IMR-90 (cell line): ENCODE data around the gene UNC13B. TPM values are rescaled to one million over a fixed set of nuclear protein-coding genes. Genes with fewer than 3 reads are reported as not detected.

ENCODE experiments used
- ATAC-seq: fragments of 200-7000 bp; cut with Tn5 transposase; 2 replicates; pipeline ENCODE4 v1.9.1; 2020; ENCODE audit warnings: low read depth, mild to moderate bottlenecking, moderate library complexity
- BruUV-seq: library from RNA; stranded (reverse); fragments of 400-500 nt; replicated peaks from 2 replicates; lab custom pipeline; 2021; lab: Mats Ljungman, UMichigan
- CTCF ChIA-PET: fragments of 300-600 bp; formaldehyde crosslinking; extraction: SDS; loops from one replicate; lab custom pipeline; 2021; ENCODE audit warnings: antibody characterized with exemption; lab: Yijun Ruan, JAX
- POLR2A ChIA-PET: fragments of 300-600 bp; sonication (Branson Sonifier 250); formaldehyde crosslinking; loops from one replicate; lab custom pipeline; 2022; ENCODE audit warnings: antibody characterized with exemption; ENCODE audit not compliant: unreplicated experiment; lab: Charles Lee
- DNase-seq: peaks from one replicate; pipeline ENCODE4 v3.0.0; 2013
- H2AFZ ChIP-seq: replicated peaks from 2 replicates; pipeline ENCODE3; 2013; ENCODE audit warnings: low read length, mild to moderate bottlenecking; ENCODE audit not compliant: poor library complexity
- H2AK5ac ChIP-seq: 2 replicates; pipeline ENCODE4 v1.6.1; 2013; ENCODE audit warnings: low read depth, low read length, inconsistent platforms
- H2AK9ac ChIP-seq: replicated peaks from 2 replicates; pipeline ENCODE3; 2013; ENCODE audit warnings: mild to moderate bottlenecking, low read depth, low read length, moderate library complexity; ENCODE audit not compliant: poor library complexity
- H2BK120ac ChIP-seq: 2 replicates; pipeline ENCODE4 v1.6.1; 2013; ENCODE audit warnings: low read depth, low read length, inconsistent platforms
- H2BK15ac ChIP-seq: 3 replicates; pipeline ENCODE4 v1.6.1; 2013; ENCODE audit warnings: low read depth, low read length, inconsistent platforms
- H2BK20ac ChIP-seq: 2 replicates; pipeline ENCODE4 v1.6.1; 2013; ENCODE audit warnings: low read depth, mild to moderate bottlenecking, inconsistent platforms, low read length, moderate library complexity
- H2BK5ac ChIP-seq: 2 replicates; pipeline ENCODE4 v1.6.1; 2013; ENCODE audit warnings: mild to moderate bottlenecking, low read depth, low read length, inconsistent platforms; ENCODE audit not compliant: poor library complexity, severe bottlenecking
- H3K14ac ChIP-seq: replicated peaks from 2 replicates; pipeline ENCODE4 v1.6.1; 2013; ENCODE audit warnings: low read depth, low read length, inconsistent platforms
- H3K18ac ChIP-seq: 2 replicates; pipeline ENCODE4 v1.6.1; 2013; ENCODE audit warnings: low read depth, low read length, control low read depth
- H3K23ac ChIP-seq: 2 replicates; pipeline ENCODE4 v1.6.1; 2013; ENCODE audit warnings: low read depth, low read length, inconsistent platforms
- H3K27ac ChIP-seq: 2 replicates; pipeline ENCODE4 v1.5.1; 2013; ENCODE audit warnings: mild to moderate bottlenecking, control low read depth, low read length; ENCODE audit not compliant: insufficient read depth
- H3K27me3 ChIP-seq: 2 replicates; pipeline ENCODE4 v1.6.1; 2013; ENCODE audit warnings: low read length; ENCODE audit not compliant: control insufficient read depth, insufficient read depth
- H3K36me3 ChIP-seq: 2 replicates; pipeline ENCODE4 v1.6.1; 2013; ENCODE audit warnings: low read length, mixed read lengths; ENCODE audit not compliant: control insufficient read depth, insufficient read depth
- H3K4ac ChIP-seq: 2 replicates; pipeline ENCODE4 v1.6.1; 2013; ENCODE audit warnings: low read depth, low read length, inconsistent platforms
- H3K4me1 ChIP-seq: 2 replicates; pipeline ENCODE4 v1.6.1; 2013; ENCODE audit warnings: low read length, mixed read lengths; ENCODE audit not compliant: control insufficient read depth, insufficient read depth
- H3K4me2 ChIP-seq: 2 replicates; pipeline ENCODE4 v1.6.1; 2013; ENCODE audit warnings: low read depth, mild to moderate bottlenecking, control low read depth, low read length, moderate library complexity
- H3K4me3 ChIP-seq: 2 replicates; pipeline ENCODE4 v1.5.1; 2013; ENCODE audit warnings: low read depth, mild to moderate bottlenecking, control low read depth, low read length, moderate library complexity; ENCODE audit not compliant: insufficient read depth
- H3K56ac ChIP-seq: 2 replicates; pipeline ENCODE4 v1.6.1; 2013; ENCODE audit warnings: low read length, inconsistent platforms; ENCODE audit not compliant: insufficient read depth; ENCODE audit errors: extremely low read depth
- H3K79me1 ChIP-seq, 2 experiments: 2 replicates each; pipeline ENCODE4 v1.6.1; 2013; ENCODE audit warnings: low read length in 2 of 2, inconsistent platforms in 1 of 2, low read depth in 1 of 2
- H3K9ac ChIP-seq: 2 replicates; pipeline ENCODE4 v1.6.1; 2013; ENCODE audit warnings: low read depth, low read length, control low read depth
- H3K9me1 ChIP-seq: 2 replicates; pipeline ENCODE4 v1.6.1; 2013; ENCODE audit warnings: low read length, inconsistent platforms; ENCODE audit not compliant: insufficient read depth
- H3K9me3 ChIP-seq: 2 replicates; pipeline ENCODE4 v1.6.1; 2013; ENCODE audit warnings: low read length; ENCODE audit not compliant: control insufficient read depth, insufficient read depth
- H4K20me1 ChIP-seq: 2 replicates; pipeline ENCODE4 v1.6.1; 2013; ENCODE audit warnings: low read length, inconsistent platforms; ENCODE audit not compliant: insufficient read depth
- H4K5ac ChIP-seq: 2 replicates; pipeline ENCODE4 v1.6.1; 2013; ENCODE audit warnings: mild to moderate bottlenecking, low read depth, low read length, control low read depth
- H4K8ac ChIP-seq, 2 experiments: 2 replicates each; pipeline ENCODE4 v1.6.1; 2013; ENCODE audit warnings: low read depth in 2 of 2, low read length in 2 of 2, control low read depth in 1 of 2, inconsistent platforms in 1 of 2
- H4K91ac ChIP-seq: 2 replicates; pipeline ENCODE4 v1.6.1; 2013; ENCODE audit warnings: low read depth, low read length, inconsistent platforms; ENCODE audit not compliant: insufficient read depth
- BHLHE40 ChIP-seq: fragments of 150-350 bp; IDR thresholded peaks from 2 replicates; pipeline ENCODE4 v1.6.1; 2016; ENCODE audit warnings: mild to moderate bottlenecking, low read depth, low read length
- CEBPB ChIP-seq: IDR thresholded peaks from 2 replicates; pipeline ENCODE4 v1.6.1; 2012; ENCODE audit warnings: low read depth, low read length, improper control_type of control experiment
- CTCF ChIP-seq: conservative IDR thresholded peaks from 2 replicates; pipeline ENCODE4 v1.5.1; 2012; ENCODE audit warnings: mild to moderate bottlenecking, low read depth, low read length, improper control_type of control experiment
- ELK1 ChIP-seq: fragments of 150-350 bp; IDR thresholded peaks from 2 replicates; pipeline ENCODE4 v1.6.1; 2016; ENCODE audit warnings: low read depth, mild to moderate bottlenecking, low read length, moderate library complexity, borderline replicate concordance
- MAFK ChIP-seq: IDR thresholded peaks from 2 replicates; pipeline ENCODE4 v1.6.1; 2012; ENCODE audit warnings: low read depth, low read length, improper control_type of control experiment
- MAZ ChIP-seq: IDR thresholded peaks from 2 replicates; pipeline ENCODE4 v1.6.1; 2012; ENCODE audit warnings: low read depth, mild to moderate bottlenecking, low read length, improper control_type of control experiment, moderate library complexity, borderline replicate concordance
- NFE2L2 ChIP-seq: fragments of 150-350 bp; IDR thresholded peaks from 2 replicates; pipeline ENCODE4 v1.6.1; 2016; ENCODE audit warnings: low read depth, mild to moderate bottlenecking, low read length
- RFX5 ChIP-seq: IDR thresholded peaks from 2 replicates; pipeline ENCODE4 v1.8.0; 2012; ENCODE audit warnings: low read depth, mild to moderate bottlenecking, low read length, moderate library complexity
- SMC3 ChIP-seq: fragments of 150-350 bp; IDR thresholded peaks from 2 replicates; pipeline ENCODE4 v1.6.1; 2016; ENCODE audit warnings: low read depth, mild to moderate bottlenecking, antibody characterized with exemption, low read length, moderate library complexity
- WGBS, 2 experiments: methylation state at CpG; one replicate each; pipeline versions ENCODE4 v1.1.5 to v1.1.7; 2013; ENCODE audit warnings: missing lambda C conversion rate in 2 of 2; ENCODE audit not compliant: insufficient read length in 1 of 2; ENCODE audit errors: extremely low coverage in 2 of 2; 5-methylcytosine and 5-hydroxymethylcytosine counted together
- dilution Hi-C: fragments of 300-500 bp; cut with HindIII; formaldehyde crosslinking; loops from one replicate; pipeline ENCODE4 v1.14.3; 2018; ENCODE audit warnings: low sequenced_read_pairs; ENCODE audit not compliant: unreplicated experiment
- in situ Hi-C: fragments of 300-500 bp; cut with MboI; formaldehyde crosslinking; loops from 3 replicates; pipeline ENCODE4 v1.14.3; 2019; ENCODE audit warnings: low sequenced_read_pairs, inconsistent platforms, mixed read lengths
- intact Hi-C: fragments of 100-400 bp; cut with micrococcal nuclease; formaldehyde crosslinking; loops from 2 replicates; pipeline ENCODE4 v1.10.0; 2022
- polyA plus RNA-seq, 3 experiments: library from polyadenylated mRNA; depleted of rRNA; stranded (reverse); fragments of >200 nt; gene quantifications; 2 replicates each; pipeline ENCODE4 v1.2.3, GENCODE V29; 2012; ENCODE audit warnings: low replicate concordance in 1 of 3
- total RNA-seq: library from RNA; depleted of rRNA; stranded (reverse); fragments of >200 nt; gene quantifications from 2 replicates; pipeline ENCODE4 v1.2.3, GENCODE V29; 2012

Gene UNC13B
- total and polyA plus RNA-seq, 2 of the 4 experiments (the other 2 are of a cell fraction): 7.5 to 14.3 TPM

DNA sequence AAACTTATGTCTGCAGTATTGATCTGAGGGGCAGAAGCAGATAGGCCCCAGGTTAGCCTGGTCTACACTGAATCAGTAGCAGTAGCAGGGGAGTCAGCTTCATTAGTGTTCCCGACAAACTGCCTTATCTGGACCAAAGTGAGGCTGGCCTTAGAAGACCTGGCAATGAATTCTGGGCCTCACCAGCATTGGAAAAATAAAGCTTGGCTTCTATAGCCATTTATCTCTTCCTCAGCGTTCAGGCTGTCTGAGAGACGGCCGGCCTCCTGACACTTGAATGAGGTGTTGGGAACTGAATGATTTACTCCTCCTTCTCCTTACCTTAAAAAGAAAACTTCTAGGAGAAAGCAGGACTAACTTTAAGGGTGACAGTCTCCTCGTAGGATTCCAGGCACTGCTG lies 186.3 kb downstream of the UNC13B start:
- H2AK5ac ChIP-seq: no peak overlapping the region
- H3K4me3 ChIP-seq: no peak overlapping the region
- no peak overlapping the region for H2BK120ac ChIP-seq
- no peak overlapping the region; the same call in 1 of the 2 replicates for H3K4ac ChIP-seq
- TF ChIP-seq ELK1: no peak
- TF ChIP-seq CTCF: no peak
- no peak for TF ChIP-seq BHLHE40
- no peak for TF ChIP-seq NFE2L2
- TF ChIP-seq MAFK: no peak
- TF ChIP-seq SMC3: no peak
- no peak for TF ChIP-seq CEBPB
- no peak for TF ChIP-seq RFX5
- TF ChIP-seq MAZ: no peak
- H3K18ac ChIP-seq: no peak overlapping the region
- peaks cover 24% of the 10 kb centered on the region for H3K9me1 ChIP-seq
- peaks cover 4% of the 10 kb centered on the region; the same call in 1 of the 2 replicates for H4K20me1 ChIP-seq
- no peak overlapping the region for H2BK20ac ChIP-seq
- H3K9me3 ChIP-seq: no peaks in the 10 kb centered on the region
- CTCF ChIA-PET: no interaction called here
- intact Hi-C loops: no loop called here
- no peak overlapping the region for H2AK9ac ChIP-seq
- DNase-seq (no peak), ATAC-seq (no peak)
- no peak overlapping the region for H3K4me2 ChIP-seq
- no peak overlapping the region for H2BK5ac ChIP-seq
- H2BK15ac ChIP-seq: no peak overlapping the region
- no CpG with 5 or more reads among the region's 5 CpGs for WGBS, 2 experiments
- H3K79me1 ChIP-seq: peaks cover 0 to 12% of the 10 kb centered on the region in 2 experiments; a peak in 2 of 4 replicates
- dilution Hi-C loops: no loop called here
- POLR2A ChIA-PET: no interaction called here
- H3K56ac ChIP-seq: no peak overlapping the region
- H3K27me3 ChIP-seq: no peaks in the 10 kb centered on the region
- no peak overlapping the region for H4K8ac ChIP-seq
- 0 out of 2 replicates have a peak overlapping the region, but pooled peaks have one; percentile 4 for H4K91ac ChIP-seq
- BruUV-seq: no TSS peak
- in situ Hi-C loops: no loop called here
- no peak overlapping the region for H3K14ac ChIP-seq
- H3K9ac ChIP-seq: no peak overlapping the region
- H3K36me3 ChIP-seq: no peaks in the 10 kb centered on the region
- H3K4me1 ChIP-seq: peaks cover 23% of the 10 kb centered on the region
- no peak overlapping the region for H3K27ac ChIP-seq
- H2AFZ ChIP-seq: no peak overlapping the region
- H3K23ac ChIP-seq: no peak overlapping the region
- H4K5ac ChIP-seq: no peak overlapping the region
